Measurements from ENCODE around the gene COL4A6. TPM values are rescaled to one million over a fixed set of nuclear protein-coding genes. Genes with fewer than 3 reads are reported as not detected.

Gene COL4A6
- total RNA-seq, 1 experiment from 2014 or later: 0.28 TPM

GRCh38 chrX:108412783-108413182 is 25.4 kb downstream of the COL4A6 start:
- in situ Hi-C loops (cut with HindIII; ENCODE audit: low pct_unique_long_range_greater_than_20kb, low sequenced_read_pairs): no loop called here
- POLR2A ChIA-PET: no interaction called here

DNA sequence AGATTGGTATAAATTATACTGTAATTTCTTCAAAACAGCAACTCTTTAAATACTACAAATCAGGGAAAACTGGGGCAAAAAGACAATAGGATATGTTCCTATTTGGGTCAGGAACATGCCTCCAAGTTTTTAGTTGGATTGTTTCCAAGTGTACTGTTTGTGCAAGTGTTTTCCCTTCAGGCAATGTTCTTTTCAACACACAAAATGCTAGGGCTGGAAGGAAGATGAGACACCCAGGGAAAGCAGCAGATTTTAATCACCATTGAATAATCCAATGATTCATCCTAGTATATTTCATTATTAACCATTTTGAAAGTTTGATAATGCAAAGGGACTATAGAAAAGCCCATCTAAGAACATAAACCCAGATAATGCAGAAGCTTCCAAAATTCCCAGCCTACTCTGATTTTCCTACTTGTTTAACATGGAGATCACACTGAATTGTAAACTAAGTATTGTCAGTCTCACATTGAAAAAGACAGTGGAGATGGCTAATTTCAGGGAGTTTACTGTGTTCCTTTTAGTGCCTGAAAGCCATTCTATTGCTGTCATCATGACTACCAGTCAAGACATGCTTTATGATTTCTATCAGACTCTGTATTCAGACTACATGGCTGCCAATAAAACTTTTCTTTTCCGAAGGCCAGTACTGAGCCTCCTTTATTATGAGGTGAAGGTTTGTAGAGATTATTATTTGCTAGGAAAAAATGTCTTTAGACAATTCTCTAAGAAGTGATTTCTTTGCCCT is 38.6 kb downstream of the COL4A6 start:
- no peaks in the 10 kb centered on the region for H3K4me1 ChIP-seq (ENCODE audit: control insufficient read depth, insufficient read depth, low read length)

More at GRCh38 chrX:108412783-108413182, 25.4 kb downstream of the COL4A6 start:
- no TSS peak for BruUV-seq (replicated peaks)
- ATAC-seq: no peak
- intact Hi-C loops (cut with micrococcal nuclease; ENCODE audit: unreplicated experiment): loop anchor here (10.0 kb wide), 1 partner anchor 458 kb away; no protein-coding TSS in a partner anchor
- H3K27me3 ChIP-seq (ENCODE audit: control insufficient read depth, insufficient read depth, low read length): no peaks in the 10 kb centered on the region
- H3K36me3 ChIP-seq (ENCODE audit: control insufficient read depth, insufficient read depth, low read length): no peaks in the 10 kb centered on the region
- no peak overlapping the region for H3K4me3 ChIP-seq (ENCODE audit: low read depth in 2 of 2, low read length in 2 of 2)
- no peaks in the 10 kb centered on the region for H3K9me3 ChIP-seq (ENCODE audit: control insufficient read depth, insufficient read depth, low read depth, low read length)
- H3K4me1 ChIP-seq (ENCODE audit: control insufficient read depth, insufficient read depth, low read length): no peaks in the 10 kb centered on the region
- no peak overlapping the region for H3K27ac ChIP-seq (ENCODE audit: low read length)
- no peak for DNase-seq (ENCODE audit: low read depth, low spot score)
- TF ChIP-seq, protein P1, sequence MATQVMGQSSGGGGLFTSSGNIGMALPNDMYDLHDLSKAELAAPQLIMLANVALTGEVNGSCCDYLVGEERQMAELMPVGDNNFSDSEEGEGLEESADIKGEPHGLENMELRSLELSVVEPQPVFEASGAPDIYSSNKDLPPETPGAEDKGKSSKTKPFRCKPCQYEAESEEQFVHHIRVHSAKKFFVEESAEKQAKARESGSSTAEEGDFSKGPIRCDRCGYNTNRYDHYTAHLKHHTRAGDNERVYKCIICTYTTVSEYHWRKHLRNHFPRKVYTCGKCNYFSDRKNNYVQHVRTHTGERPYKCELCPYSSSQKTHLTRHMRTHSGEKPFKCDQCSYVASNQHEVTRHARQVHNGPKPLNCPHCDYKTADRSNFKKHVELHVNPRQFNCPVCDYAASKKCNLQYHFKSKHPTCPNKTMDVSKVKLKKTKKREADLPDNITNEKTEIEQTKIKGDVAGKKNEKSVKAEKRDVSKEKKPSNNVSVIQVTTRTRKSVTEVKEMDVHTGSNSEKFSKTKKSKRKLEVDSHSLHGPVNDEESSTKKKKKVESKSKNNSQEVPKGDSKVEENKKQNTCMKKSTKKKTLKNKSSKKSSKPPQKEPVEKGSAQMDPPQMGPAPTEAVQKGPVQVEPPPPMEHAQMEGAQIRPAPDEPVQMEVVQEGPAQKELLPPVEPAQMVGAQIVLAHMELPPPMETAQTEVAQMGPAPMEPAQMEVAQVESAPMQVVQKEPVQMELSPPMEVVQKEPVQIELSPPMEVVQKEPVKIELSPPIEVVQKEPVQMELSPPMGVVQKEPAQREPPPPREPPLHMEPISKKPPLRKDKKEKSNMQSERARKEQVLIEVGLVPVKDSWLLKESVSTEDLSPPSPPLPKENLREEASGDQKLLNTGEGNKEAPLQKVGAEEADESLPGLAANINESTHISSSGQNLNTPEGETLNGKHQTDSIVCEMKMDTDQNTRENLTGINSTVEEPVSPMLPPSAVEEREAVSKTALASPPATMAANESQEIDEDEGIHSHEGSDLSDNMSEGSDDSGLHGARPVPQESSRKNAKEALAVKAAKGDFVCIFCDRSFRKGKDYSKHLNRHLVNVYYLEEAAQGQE (IDR thresholded peaks at IDR 0.05; ENCODE audit: insufficient read depth in 1 of 2, low read depth in 2 of 2, low read length in 1 of 2): no peak
- TF ChIP-seq, protein P2, sequence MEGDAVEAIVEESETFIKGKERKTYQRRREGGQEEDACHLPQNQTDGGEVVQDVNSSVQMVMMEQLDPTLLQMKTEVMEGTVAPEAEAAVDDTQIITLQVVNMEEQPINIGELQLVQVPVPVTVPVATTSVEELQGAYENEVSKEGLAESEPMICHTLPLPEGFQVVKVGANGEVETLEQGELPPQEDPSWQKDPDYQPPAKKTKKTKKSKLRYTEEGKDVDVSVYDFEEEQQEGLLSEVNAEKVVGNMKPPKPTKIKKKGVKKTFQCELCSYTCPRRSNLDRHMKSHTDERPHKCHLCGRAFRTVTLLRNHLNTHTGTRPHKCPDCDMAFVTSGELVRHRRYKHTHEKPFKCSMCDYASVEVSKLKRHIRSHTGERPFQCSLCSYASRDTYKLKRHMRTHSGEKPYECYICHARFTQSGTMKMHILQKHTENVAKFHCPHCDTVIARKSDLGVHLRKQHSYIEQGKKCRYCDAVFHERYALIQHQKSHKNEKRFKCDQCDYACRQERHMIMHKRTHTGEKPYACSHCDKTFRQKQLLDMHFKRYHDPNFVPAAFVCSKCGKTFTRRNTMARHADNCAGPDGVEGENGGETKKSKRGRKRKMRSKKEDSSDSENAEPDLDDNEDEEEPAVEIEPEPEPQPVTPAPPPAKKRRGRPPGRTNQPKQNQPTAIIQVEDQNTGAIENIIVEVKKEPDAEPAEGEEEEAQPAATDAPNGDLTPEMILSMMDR (IDR thresholded peaks at IDR 0.05): no peak
- no peak for TF ChIP-seq SIN3A (IDR thresholded peaks at IDR 0.05; ENCODE audit: borderline replicate concordance, insufficient read depth, low read depth, low read length)
- CTCF ChIA-PET: no interaction called here

More for the DNA sequence above, 38.6 kb downstream of the COL4A6 start:
- ChIA-PET CTCF (no interaction called here), POLR2A (no interaction called here)
- TF ChIP-seq POLR2AphosphoS5 (IDR thresholded peaks at IDR 0.05; ENCODE audit: low read depth, low read length) (no peak), TCF7L2 (IDR thresholded peaks at IDR 0.05; ENCODE audit: low read depth, low read length) (no peak)
- TF ChIP-seq, protein P1 (IDR thresholded peaks at IDR 0.05; ENCODE audit: insufficient read depth in 1 of 2, low read depth in 2 of 2, low read length in 1 of 2): no peak
- TF ChIP-seq, protein P2 (IDR thresholded peaks at IDR 0.05): no peak
- Histone ChIP-seq H3K9me3 (ENCODE audit: control insufficient read depth, insufficient read depth, low read depth, low read length) (no peaks in the 10 kb centered on the region), H3K4me3 (ENCODE audit: low read depth in 2 of 2, low read length in 2 of 2) (no peak overlapping the region), H3K27ac (ENCODE audit: low read length) (no peak overlapping the region), H3K36me3 (ENCODE audit: control insufficient read depth, insufficient read depth, low read length) (no peaks in the 10 kb centered on the region), H3K27me3 (ENCODE audit: control insufficient read depth, insufficient read depth, low read length) (no peaks in the 10 kb centered on the region)
- no TSS peak for BruUV-seq (replicated peaks)
- DNase-seq (ENCODE audit: low read depth, low spot score) (no peak), ATAC-seq (no peak)
- in situ Hi-C loops (cut with HindIII; ENCODE audit: low pct_unique_long_range_greater_than_20kb, low sequenced_read_pairs) (no loop called here), intact Hi-C loops (cut with micrococcal nuclease; ENCODE audit: unreplicated experiment) (no loop called here)
